Tongue (tissue), 2 donors: ENCODE measurements around the gene PRPSAP2. TPM values are rescaled to one million over a fixed set of nuclear protein-coding genes. Genes with fewer than 3 reads are reported as not detected.

Experiments used
- small RNA-seq: library from RNA; depleted of rRNA; stranded (forward); fragments of <200 nt; gene quantifications from one replicate; pipeline ENCODE3, GENCODE V24; 2014; ENCODE audit warnings: low replicate concordance
- total RNA-seq: library from RNA; depleted of rRNA; stranded (reverse); fragments of >200 nt; gene quantifications from one replicate; pipeline ENCODE4 v1.2.3, GENCODE V29; 2014

The PRPSAP2 gene
- total RNA-seq, 1 donor from 2014 or later: 43.1 TPM

Small RNA genes lying within 50 kb of the gene (small RNA-seq; reads per million reads assigned to genes)
- gene RF00324: not detected

Other genes with a start within 250 kb of the PRPSAP2 start
- gene TBC1D28, start 213.7 kb upstream of the PRPSAP2 start, total RNA-seq: not detected
- gene FOXO3B, start 175.8 kb upstream of the PRPSAP2 start, total RNA-seq: 4.8 TPM
- 0.31 TPM for gene FBXW10, start 114.1 kb upstream of the PRPSAP2 start, total RNA-seq
- gene TVP23B, start 76.9 kb upstream of the PRPSAP2 start, total RNA-seq: 35.0 TPM
- gene SLC5A10, start 94.0 kb downstream of the PRPSAP2 start, total RNA-seq: not detected
- 10.2 TPM for gene FAM83G, start 146.6 kb downstream of the PRPSAP2 start, total RNA-seq
- 8.1 TPM for gene GRAP, start 188.8 kb downstream of the PRPSAP2 start, total RNA-seq